ENCODE measurements around the gene MRFAP1.

DNA sequence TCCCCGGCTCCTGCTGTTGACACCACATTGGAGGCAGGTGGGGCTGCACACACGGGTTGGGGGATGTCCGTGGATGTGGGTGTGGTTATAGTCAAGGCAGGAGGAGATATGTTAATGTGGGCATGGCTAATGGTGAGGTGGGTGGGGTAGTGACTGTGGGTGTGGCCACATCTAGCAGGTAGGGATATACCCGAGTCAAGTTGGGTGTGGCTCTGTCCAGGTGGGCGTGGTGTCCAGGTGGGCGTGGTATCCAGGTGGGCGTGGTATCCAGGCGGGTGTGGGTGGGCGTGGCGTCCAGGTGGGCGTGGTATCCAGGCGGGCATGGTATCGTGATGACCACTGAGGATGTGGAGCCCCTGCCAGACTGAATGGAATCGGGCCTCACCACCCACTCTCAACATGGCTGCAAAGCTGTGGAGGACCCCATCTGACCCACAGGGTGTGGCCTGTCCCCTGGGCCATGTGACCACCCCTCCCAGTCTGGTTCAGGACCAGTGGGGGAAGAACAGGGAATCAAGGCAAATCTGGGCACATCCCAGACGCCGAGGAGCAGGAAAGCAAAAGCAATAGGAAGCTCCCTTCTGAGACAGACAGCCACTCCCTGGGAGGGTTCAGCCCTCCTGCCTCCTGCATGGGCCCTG is 44.5 kb upstream of the MRFAP1 start:
- TF ChIP-seq, protein P1, sequence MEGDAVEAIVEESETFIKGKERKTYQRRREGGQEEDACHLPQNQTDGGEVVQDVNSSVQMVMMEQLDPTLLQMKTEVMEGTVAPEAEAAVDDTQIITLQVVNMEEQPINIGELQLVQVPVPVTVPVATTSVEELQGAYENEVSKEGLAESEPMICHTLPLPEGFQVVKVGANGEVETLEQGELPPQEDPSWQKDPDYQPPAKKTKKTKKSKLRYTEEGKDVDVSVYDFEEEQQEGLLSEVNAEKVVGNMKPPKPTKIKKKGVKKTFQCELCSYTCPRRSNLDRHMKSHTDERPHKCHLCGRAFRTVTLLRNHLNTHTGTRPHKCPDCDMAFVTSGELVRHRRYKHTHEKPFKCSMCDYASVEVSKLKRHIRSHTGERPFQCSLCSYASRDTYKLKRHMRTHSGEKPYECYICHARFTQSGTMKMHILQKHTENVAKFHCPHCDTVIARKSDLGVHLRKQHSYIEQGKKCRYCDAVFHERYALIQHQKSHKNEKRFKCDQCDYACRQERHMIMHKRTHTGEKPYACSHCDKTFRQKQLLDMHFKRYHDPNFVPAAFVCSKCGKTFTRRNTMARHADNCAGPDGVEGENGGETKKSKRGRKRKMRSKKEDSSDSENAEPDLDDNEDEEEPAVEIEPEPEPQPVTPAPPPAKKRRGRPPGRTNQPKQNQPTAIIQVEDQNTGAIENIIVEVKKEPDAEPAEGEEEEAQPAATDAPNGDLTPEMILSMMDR (IDR thresholded peaks at IDR 0.05), result no peak
- TF ChIP-seq POLR2A (IDR thresholded peaks at IDR 0.05), result no peak

Measured in esophagus squamous epithelium (tissue), 4 donors.